ENCODE data around the gene LSG1. TPM values are rescaled to one million over a fixed set of nuclear protein-coding genes. Genes with fewer than 3 reads are reported as not detected.

Gene LSG1
- total and polyA plus RNA-seq, 2 of the 13 experiments (the other 11 are each of a cell fraction or from before 2014, with no cell fraction given), result 21.4 to 32.1 TPM

DNA sequence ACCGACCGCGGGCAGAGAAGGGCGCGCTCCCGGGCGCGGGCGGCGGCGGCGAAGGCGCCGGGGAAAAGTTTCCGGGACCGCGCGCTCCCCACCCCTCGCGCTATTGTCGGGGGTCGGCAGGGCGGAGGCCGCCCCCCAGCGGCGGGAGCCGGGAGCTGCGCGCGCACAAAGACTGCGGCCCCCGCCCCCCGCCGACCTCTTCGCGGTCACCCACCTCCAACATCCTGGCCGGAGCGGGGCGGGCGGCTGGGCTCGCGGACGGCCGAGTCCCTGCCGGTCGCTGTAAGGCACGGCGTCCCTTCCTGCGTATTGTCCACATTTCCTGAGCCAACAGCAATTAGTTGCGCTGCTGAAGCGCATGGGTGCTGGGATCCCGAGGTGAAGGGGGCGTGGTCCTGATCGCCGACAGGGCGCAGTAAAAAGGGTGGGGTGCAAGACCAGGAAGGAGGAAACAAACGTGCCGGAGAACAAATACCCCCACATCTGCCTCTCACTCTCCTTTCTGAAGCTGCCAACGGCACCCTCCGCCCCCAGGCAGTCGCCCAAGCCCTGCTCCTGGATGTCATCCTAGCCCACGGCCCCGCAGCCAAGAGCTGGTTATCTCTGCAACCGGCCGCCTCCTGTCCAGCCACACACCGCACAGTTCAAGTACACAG lies 38.5 kb downstream of the LSG1 start, which contains the start of gene TMEM44 (continued):
- TF ChIP-seq, protein P1, sequence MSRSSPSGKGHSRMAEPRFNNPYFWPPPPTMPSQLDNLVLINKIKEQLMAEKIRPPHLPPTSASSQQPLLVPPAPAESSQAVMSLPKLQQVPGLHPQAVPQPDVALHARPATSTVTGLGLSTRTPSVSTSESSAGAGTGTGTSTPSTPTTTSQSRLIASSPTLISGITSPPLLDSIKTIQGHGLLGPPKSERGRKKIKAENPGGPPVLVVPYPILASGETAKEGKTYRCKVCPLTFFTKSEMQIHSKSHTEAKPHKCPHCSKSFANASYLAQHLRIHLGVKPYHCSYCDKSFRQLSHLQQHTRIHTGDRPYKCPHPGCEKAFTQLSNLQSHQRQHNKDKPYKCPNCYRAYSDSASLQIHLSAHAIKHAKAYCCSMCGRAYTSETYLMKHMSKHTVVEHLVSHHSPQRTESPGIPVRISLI (CRISPR knock-in tag; IDR thresholded peaks at IDR 0.05; ENCODE audit: borderline replicate concordance), result no peak
- no peak for TF ChIP-seq SRF (IDR thresholded peaks at IDR 0.05; ENCODE audit: low read depth, low read length)
- no peak for TF ChIP-seq HNRNPL (IDR thresholded peaks at IDR 0.05; ENCODE audit: low read depth, low read length)
- TF ChIP-seq, protein P2, sequence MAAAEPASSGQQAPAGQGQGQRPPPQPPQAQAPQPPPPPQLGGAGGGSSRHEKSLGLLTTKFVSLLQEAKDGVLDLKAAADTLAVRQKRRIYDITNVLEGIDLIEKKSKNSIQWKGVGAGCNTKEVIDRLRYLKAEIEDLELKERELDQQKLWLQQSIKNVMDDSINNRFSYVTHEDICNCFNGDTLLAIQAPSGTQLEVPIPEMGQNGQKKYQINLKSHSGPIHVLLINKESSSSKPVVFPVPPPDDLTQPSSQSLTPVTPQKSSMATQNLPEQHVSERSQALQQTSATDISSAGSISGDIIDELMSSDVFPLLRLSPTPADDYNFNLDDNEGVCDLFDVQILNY (CRISPR knock-in tag; conservative IDR thresholded peaks at IDR 0.05), result 0 out of 2 replicates have a peak, but pooled peaks have one; percentile 14
- TF ChIP-seq JDP2 (CRISPR knock-in tag; IDR thresholded peaks at IDR 0.05; ENCODE audit: borderline replicate concordance), result no peak
- no peak for TF ChIP-seq RFXANK (CRISPR knock-in tag; IDR thresholded peaks at IDR 0.05)
- TF ChIP-seq, protein P3, sequence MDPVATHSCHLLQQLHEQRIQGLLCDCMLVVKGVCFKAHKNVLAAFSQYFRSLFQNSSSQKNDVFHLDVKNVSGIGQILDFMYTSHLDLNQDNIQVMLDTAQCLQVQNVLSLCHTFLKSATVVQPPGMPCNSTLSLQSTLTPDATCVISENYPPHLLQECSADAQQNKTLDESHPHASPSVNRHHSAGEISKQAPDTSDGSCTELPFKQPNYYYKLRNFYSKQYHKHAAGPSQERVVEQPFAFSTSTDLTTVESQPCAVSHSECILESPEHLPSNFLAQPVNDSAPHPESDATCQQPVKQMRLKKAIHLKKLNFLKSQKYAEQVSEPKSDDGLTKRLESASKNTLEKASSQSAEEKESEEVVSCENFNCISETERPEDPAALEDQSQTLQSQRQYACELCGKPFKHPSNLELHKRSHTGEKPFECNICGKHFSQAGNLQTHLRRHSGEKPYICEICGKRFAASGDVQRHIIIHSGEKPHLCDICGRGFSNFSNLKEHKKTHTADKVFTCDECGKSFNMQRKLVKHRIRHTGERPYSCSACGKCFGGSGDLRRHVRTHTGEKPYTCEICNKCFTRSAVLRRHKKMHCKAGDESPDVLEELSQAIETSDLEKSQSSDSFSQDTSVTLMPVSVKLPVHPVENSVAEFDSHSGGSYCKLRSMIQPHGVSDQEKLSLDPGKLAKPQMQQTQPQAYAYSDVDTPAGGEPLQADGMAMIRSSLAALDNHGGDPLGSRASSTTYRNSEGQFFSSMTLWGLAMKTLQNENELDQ (CRISPR knock-in tag; IDR thresholded peaks at IDR 0.05; ENCODE audit: borderline replicate concordance), result no peak
- TF ChIP-seq, protein P4, sequence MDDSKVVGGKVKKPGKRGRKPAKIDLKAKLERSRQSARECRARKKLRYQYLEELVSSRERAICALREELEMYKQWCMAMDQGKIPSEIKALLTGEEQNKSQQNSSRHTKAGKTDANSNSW (CRISPR knock-in tag; IDR thresholded peaks at IDR 0.05; ENCODE audit: borderline replicate concordance), result no peak
- no peak for TF ChIP-seq ZNF766 (CRISPR knock-in tag; IDR thresholded peaks at IDR 0.05; ENCODE audit: borderline replicate concordance)
- TF ChIP-seq PHF21A (CRISPR knock-in tag; IDR thresholded peaks at IDR 0.05), result peak; percentile 92
- no peak for TF ChIP-seq ZSCAN25 (CRISPR knock-in tag; IDR thresholded peaks at IDR 0.05)
- no peak for TF ChIP-seq ZNF558 (CRISPR knock-in tag; IDR thresholded peaks at IDR 0.05; ENCODE audit: borderline replicate concordance)
- TF ChIP-seq SATB2 (CRISPR knock-in tag; IDR thresholded peaks at IDR 0.05), result no peak
- TF ChIP-seq, protein P5, sequence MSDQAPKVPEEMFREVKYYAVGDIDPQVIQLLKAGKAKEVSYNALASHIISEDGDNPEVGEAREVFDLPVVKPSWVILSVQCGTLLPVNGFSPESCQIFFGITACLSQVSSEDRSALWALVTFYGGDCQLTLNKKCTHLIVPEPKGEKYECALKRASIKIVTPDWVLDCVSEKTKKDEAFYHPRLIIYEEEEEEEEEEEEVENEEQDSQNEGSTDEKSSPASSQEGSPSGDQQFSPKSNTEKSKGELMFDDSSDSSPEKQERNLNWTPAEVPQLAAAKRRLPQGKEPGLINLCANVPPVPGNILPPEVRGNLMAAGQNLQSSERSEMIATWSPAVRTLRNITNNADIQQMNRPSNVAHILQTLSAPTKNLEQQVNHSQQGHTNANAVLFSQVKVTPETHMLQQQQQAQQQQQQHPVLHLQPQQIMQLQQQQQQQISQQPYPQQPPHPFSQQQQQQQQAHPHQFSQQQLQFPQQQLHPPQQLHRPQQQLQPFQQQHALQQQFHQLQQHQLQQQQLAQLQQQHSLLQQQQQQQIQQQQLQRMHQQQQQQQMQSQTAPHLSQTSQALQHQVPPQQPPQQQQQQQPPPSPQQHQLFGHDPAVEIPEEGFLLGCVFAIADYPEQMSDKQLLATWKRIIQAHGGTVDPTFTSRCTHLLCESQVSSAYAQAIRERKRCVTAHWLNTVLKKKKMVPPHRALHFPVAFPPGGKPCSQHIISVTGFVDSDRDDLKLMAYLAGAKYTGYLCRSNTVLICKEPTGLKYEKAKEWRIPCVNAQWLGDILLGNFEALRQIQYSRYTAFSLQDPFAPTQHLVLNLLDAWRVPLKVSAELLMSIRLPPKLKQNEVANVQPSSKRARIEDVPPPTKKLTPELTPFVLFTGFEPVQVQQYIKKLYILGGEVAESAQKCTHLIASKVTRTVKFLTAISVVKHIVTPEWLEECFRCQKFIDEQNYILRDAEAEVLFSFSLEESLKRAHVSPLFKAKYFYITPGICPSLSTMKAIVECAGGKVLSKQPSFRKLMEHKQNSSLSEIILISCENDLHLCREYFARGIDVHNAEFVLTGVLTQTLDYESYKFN (CRISPR knock-in tag; conservative IDR thresholded peaks at IDR 0.05), result peak; percentile 59
- TF ChIP-seq ZNF816 (CRISPR knock-in tag; IDR thresholded peaks at IDR 0.05; ENCODE audit: borderline replicate concordance), result no peak; the same call in 1 of the 2 replicates
- TF ChIP-seq, protein P6, sequence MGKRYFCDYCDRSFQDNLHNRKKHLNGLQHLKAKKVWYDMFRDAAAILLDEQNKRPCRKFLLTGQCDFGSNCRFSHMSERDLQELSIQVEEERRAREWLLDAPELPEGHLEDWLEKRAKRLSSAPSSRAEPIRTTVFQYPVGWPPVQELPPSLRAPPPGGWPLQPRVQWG (CRISPR knock-in tag; IDR thresholded peaks at IDR 0.05; ENCODE audit: borderline replicate concordance, low read depth), result no peak
- TF ChIP-seq TCF7 (IDR thresholded peaks at IDR 0.05; ENCODE audit: low read depth), result no peak

Data from HepG2 (cell line).